A549 (cell line): ENCODE data around the gene RABGGTB. TPM values are rescaled to one million over a fixed set of nuclear protein-coding genes. Genes with fewer than 3 reads are reported as not detected.

ENCODE experiments used
- ATAC-seq, 2 experiments: fragments of 200-7000 bp in 1 of 2; fragments of >200 bp in 1 of 2; cut with Nextera tagmentation in 1 of 2; cut with Tn5 transposase in 1 of 2; 3 replicates each; pipeline versions ENCODE4 v1.8.0 to v1.9.1; 2018 to 2020; ENCODE audit warnings: mild to moderate bottlenecking in 1 of 2, moderate library complexity in 1 of 2
- CTCF ChIA-PET: fragments of 300-600 bp; sonication (Branson Sonifier 250); formaldehyde crosslinking; extraction: SDS; loops from one replicate; lab custom pipeline; 2021; ENCODE audit warnings: antibody characterized with exemption, inconsistent platforms; lab: Yijun Ruan, JAX
- POLR2A ChIA-PET: fragments of 350-600 bp; formaldehyde crosslinking; extraction: SDS; loops from one replicate; lab custom pipeline; 2021; ENCODE audit warnings: antibody characterized with exemption, inconsistent platforms; lab: Yijun Ruan, JAX
- DNase-seq, 2 experiments: peaks; one replicate each; pipeline versions ENCODE4 v3.0.0 to v3.0.0-alpha.2; 2011 to 2016; ENCODE audit warnings: low read depth in 1 of 2, low spot score in 1 of 2
- FAIRE-seq: peaks from 2 replicates; lab custom pipeline; 2011; peaks lifted over from hg19 to GRCh38; lab: Jason Lieb, UNC
- H3K27ac ChIP-seq, 2 experiments: fragments of >200 bp; sonication (Bioruptor Twin); formaldehyde crosslinking; 3 replicates each; pipeline ENCODE4 v1.5.1; 2016 to 2017
- H3K4me1 ChIP-seq: fragments of >200 bp; sonication (Bioruptor Twin); formaldehyde crosslinking; 3 replicates; pipeline ENCODE4 v1.6.1; 2016
- H3K4me2 ChIP-seq: fragments of >200 bp; sonication (Bioruptor Twin); formaldehyde crosslinking; 3 replicates; pipeline ENCODE4 v1.6.1; 2016
- H3K4me3 ChIP-seq: fragments of >200 bp; sonication (Bioruptor Twin); formaldehyde crosslinking; 3 replicates; pipeline ENCODE4 v1.5.1; 2016
- H3K9me3 ChIP-seq: fragments of >200 bp; sonication (Bioruptor Twin); formaldehyde crosslinking; 3 replicates; pipeline ENCODE4 v1.6.1; 2016
- BCL3 ChIP-seq: fragments of >200 bp; sonication (Bioruptor Twin); formaldehyde crosslinking; IDR thresholded peaks from 3 replicates; pipeline ENCODE4 v1.6.1; 2016
- CTCF ChIP-seq: fragments of >200 bp; sonication (Bioruptor Twin); formaldehyde crosslinking; IDR thresholded peaks from 3 replicates; pipeline ENCODE4 v1.5.1; 2016
- FOSL2 ChIP-seq, 2 experiments: fragments of 450-650 bp in 1 of 2; fragments of >200 bp in 1 of 2; sonication (Bioruptor Twin) in 1 of 2; formaldehyde crosslinking; IDR thresholded peaks; 2 replicates each; pipeline versions ENCODE4 v1.5.0 to v1.6.1; 2016 to 2020; ENCODE audit warnings: mild to moderate bottlenecking in 1 of 2, moderate library complexity in 1 of 2
- FOXS1 ChIP-seq: fragments of 250-450 bp; sonication (Bioruptor Pico); IDR thresholded peaks from 2 replicates; pipeline ENCODE4 v1.5.0; 2020; ENCODE audit warnings: mild to moderate bottlenecking, moderate library complexity
- HDAC2 ChIP-seq: fragments of 200-600 bp; sonication (generic); IDR thresholded peaks from 2 replicates; pipeline ENCODE4 v1.6.1; 2016
- HMGXB4 ChIP-seq: fragments of 250-450 bp; sonication (Bioruptor Pico); IDR thresholded peaks from 2 replicates; pipeline ENCODE4 v1.5.0; 2021; ENCODE audit warnings: mild to moderate bottlenecking, moderate library complexity, borderline replicate concordance
- JUNB ChIP-seq: fragments of >200 bp; sonication (Bioruptor Twin); formaldehyde crosslinking; IDR thresholded peaks from 2 replicates; pipeline ENCODE4 v1.6.1; 2016
- NR3C1 ChIP-seq: fragments of >200 bp; sonication (Bioruptor Twin); formaldehyde crosslinking; IDR thresholded peaks from 3 replicates; pipeline ENCODE4 v1.6.1; 2017
- PBX3 ChIP-seq: IDR thresholded peaks from 2 replicates; pipeline ENCODE4 v1.6.1; 2012
- RCOR1 ChIP-seq: fragments of 150-350 bp; IDR thresholded peaks from 2 replicates; pipeline ENCODE4 v1.6.1; 2014; ENCODE audit warnings: antibody characterized with exemption, low read length, low read depth
- REST ChIP-seq: fragments of 200-600 bp; sonication (generic); IDR thresholded peaks from 2 replicates; pipeline ENCODE4 v1.6.1; 2016; ENCODE audit warnings: antibody characterized with exemption, mild to moderate bottlenecking, moderate library complexity
- ZFP36 ChIP-seq: fragments of 450-650 bp; IDR thresholded peaks from 2 replicates; pipeline ENCODE4 v1.6.1; 2014; ENCODE audit warnings: borderline replicate concordance; ENCODE audit not compliant: partially characterized antibody
- ZSCAN20 ChIP-seq: fragments of 250-450 bp; sonication (Bioruptor Pico); IDR thresholded peaks from 2 replicates; pipeline ENCODE4 v1.8.0; 2022; ENCODE audit warnings: mild to moderate bottlenecking, moderate library complexity
- WGBS: methylation state at CpG from one replicate; pipeline ENCODE4 v1.1.6; 2017; ENCODE audit errors: missing lambda C conversion rate; 5-methylcytosine and 5-hydroxymethylcytosine counted together
- polyA plus RNA-seq, 4 experiments: library from polyadenylated mRNA; depleted of rRNA in 3 of 4; stranded (reverse); fragments of >200 nt; fragmentation: RNase III in 1 of 4; extraction: RNeasy Plus Mini Kit Qiagen cat#74134 plus additional on column Dnase treatment in 1 of 4; gene quantifications; 2 replicates in 3 of 4; 3 replicates in 1 of 4; pipeline ENCODE4 v1.2.3, GENCODE V29; 2011 to 2017

RABGGTB gene
- polyA plus RNA-seq, 2 of the 4 experiments (the other 2 are of a cell fraction), result 112 to 165 TPM

GRCh38 chr1:75765697-75766355 lies 20.2 kb upstream of the RABGGTB start:
- FAIRE-seq (no peak), ATAC-seq (peak; percentile 56 to 70; a peak in 2 of 6 replicates), DNase-seq (peak in 1 of 2 experiments; percentile 14)
- CTCF ChIA-PET, result no interaction called here
- TF ChIP-seq HDAC2 (no peak), JUNB (0 out of 2 replicates have a peak, but pooled peaks have one; percentile 19), HMGXB4 (CRISPR knock-in tag) (no peak), RCOR1 (no peak), REST (no peak), FOSL2 (IDR thresholded peaks at IDR 0.05) (no peak), FOSL2 (CRISPR knock-in tag; IDR thresholded peaks at IDR 0.05) (peak; percentile 42; the same call in 1 of the 2 replicates)
- peak overlapping the region; percentile 39 for H3K4me2 ChIP-seq
- H3K4me3 ChIP-seq, result no peak overlapping the region
- H3K9me3 ChIP-seq, result no peaks in the 10 kb centered on the region
- no peak overlapping the region; a peak in 1 of 6 replicates for H3K27ac ChIP-seq
- POLR2A ChIA-PET, result no interaction called here
- peaks cover 9% of the 10 kb centered on the region; the same call in 2 of the 3 replicates for H3K4me1 ChIP-seq
- WGBS, result 89% methylated on average over 1 of the region's 1 CpG

- peaks cover 9% of the 10 kb centered on the region; the same call in 2 of the 3 replicates for H3K4me1 ChIP-seq
- DNase-seq, result no peak
- H3K4me3 ChIP-seq, result no peak overlapping the region
- CTCF ChIA-PET, result interaction anchor here (0.6 kb wide), 1 partner anchor 379 kb away, joined by 3 read pairs; no protein-coding TSS in a partner anchor
- TF ChIP-seq ZFP36 (no peak), CTCF (no peak), FOXS1 (CRISPR knock-in tag) (no peak), BCL3 (no peak), NR3C1 (no peak), JUNB (no peak), PBX3 (no peak), ZSCAN20 (CRISPR knock-in tag) (no peak)
- no peak overlapping the region for H3K4me2 ChIP-seq
- ATAC-seq, result no peak
- no peaks in the 10 kb centered on the region for H3K9me3 ChIP-seq
- POLR2A ChIA-PET, result no interaction called here
- WGBS, result 58% methylated on average over 1 of the region's 1 CpG
- no peak overlapping the region for H3K27ac ChIP-seq
- FAIRE-seq, result no peak
These were observed 18.0 kb upstream of the RABGGTB start for GRCh38 chr1:75768016-75768415.
